ENCODE results near the gene HCLS1.
"Not testable (repeated sequence)": the region's sequence is repeated elsewhere in the genome, so short reads cannot be mapped to it uniquely, and the experiment has no call there.

The HCLS1 gene, protein sequence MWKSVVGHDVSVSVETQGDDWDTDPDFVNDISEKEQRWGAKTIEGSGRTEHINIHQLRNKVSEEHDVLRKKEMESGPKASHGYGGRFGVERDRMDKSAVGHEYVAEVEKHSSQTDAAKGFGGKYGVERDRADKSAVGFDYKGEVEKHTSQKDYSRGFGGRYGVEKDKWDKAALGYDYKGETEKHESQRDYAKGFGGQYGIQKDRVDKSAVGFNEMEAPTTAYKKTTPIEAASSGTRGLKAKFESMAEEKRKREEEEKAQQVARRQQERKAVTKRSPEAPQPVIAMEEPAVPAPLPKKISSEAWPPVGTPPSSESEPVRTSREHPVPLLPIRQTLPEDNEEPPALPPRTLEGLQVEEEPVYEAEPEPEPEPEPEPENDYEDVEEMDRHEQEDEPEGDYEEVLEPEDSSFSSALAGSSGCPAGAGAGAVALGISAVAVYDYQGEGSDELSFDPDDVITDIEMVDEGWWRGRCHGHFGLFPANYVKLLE

DNA sequence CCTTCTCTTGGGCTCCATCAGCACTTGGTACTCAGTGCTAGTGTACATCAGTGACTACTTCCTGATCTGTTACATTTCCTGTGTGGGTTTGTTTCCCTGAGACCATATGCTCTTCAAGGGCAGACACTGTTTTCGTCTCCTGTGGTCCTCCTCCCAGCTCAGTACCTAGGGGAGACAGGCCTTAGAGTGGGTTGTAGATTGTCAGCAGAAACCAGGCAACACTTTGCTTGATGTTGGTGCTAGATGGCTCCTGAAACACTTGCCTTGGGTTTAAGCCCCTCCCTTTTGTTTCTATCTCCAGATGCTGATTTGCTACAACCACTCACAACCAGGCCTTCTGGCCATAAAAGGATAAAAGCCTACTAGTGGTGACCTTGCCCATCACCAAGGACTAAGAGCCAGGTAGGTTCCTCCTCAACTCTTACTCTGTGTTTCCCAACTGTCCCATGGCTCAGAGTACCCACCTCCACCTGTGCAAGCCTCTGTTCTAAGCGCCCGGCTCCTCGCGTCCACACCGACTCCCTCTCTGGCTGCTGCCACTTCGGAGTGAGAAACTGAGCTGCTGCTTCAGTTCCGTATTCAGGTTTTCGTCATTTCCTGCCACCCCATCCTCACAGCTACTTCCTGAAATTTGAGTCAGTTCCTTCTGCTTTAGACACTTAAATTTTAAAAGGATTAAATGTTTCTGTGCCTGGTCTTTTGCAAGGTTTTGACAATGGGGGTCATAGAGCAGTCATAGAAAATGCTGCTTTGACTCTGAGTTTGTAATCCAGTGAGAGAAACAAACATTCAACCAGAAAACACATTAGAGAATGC is at the start of gene HCLS1:
HCLS1 (minus strand) TSS at position 548 of the 816 bp plus-strand sequence. CDS start 2,556 bp downstream, outside the sequence.
- in situ Hi-C loops (cut with MboI; ENCODE audit: low sequenced_read_pairs), result no loop called here

GRCh38 chr3:121710347-121710746 is 49.6 kb upstream of the HCLS1 start:
- in situ Hi-C loops (cut with MboI; ENCODE audit: low sequenced_read_pairs), result no loop called here

DNA sequence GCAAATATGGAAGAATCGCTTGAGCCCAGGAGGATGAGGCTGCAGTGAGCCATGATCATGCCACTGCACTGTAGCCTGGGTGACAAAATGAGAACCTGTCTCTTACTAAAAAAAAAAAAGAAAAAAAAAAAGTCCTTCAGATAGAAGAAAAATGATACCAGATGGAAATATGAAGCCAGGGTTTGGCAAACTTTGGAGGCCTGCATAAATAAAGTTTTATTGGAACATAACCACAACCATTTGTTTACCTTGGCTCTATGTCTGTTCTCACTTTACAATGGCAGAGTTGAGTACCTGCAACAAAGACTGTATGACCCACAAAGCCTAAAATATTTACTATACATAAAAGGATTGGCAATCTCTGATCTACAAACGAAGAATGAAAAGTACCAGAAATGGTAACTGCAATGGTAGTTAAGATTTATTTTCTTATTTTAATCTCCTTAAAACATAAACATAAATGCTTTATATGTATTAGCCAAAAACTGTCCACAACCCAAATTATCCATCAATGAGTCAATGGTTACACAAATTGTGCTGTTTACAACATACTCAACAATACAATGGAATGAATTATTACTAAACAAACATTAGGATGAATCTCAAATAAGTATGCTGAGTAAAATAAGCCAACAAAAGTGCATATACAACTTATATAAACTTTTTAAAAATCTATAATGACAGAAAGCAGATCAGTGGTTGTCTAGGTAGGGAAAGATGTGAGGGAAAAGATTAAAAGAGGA is 47.0 kb upstream of the HCLS1 start:
- in situ Hi-C loops (cut with MboI; ENCODE audit: low sequenced_read_pairs), result no loop called here

DNA sequence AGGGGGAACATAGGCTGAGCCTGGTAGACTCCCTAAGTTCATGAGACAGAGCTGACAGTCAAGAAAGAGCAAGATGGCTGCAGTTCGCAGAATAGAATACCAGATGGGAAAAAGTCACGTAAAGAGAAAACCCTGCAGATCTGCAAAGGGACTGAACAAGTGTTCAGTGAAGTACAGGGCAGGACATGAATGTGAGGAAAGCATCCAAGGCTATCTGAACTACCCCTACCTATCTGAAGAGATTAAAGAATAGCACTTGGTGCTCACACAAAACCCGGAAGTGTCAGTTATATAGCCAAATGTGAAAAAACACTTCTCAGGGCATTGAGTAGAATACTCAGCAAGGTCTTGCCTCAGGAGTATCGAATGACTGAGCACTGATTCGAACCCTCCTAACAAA is 44.8 kb upstream of the HCLS1 start:
- in situ Hi-C loops (cut with MboI; ENCODE audit: low sequenced_read_pairs), result no loop called here

DNA sequence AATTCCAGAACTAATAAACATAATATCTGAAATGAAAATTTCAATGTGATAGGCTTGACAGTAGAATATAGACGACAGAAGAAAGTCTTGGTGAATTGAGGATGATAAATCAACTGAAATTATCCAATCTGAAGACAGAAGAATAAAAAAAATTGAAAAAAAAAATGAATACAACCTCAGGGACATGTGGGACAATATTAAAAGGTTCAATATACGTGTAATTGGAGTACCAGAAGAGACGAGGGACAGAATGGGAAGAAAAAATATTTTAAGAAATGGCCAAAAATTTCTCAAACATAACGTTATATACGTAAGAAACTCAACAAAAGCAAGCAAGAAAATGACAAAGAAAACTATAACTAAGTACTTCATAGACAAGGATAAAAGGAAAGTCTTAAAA is 43.3 kb upstream of the HCLS1 start:
- in situ Hi-C loops (cut with MboI; ENCODE audit: low sequenced_read_pairs), result no loop called here

GRCh38 chr3:121698901-121699300 is 38.2 kb upstream of the HCLS1 start:
- in situ Hi-C loops (cut with MboI; ENCODE audit: low sequenced_read_pairs), result no loop called here

GRCh38 chr3:121698476-121698875 is 37.8 kb upstream of the HCLS1 start:
- in situ Hi-C loops (cut with MboI; ENCODE audit: low sequenced_read_pairs), result no loop called here

DNA sequence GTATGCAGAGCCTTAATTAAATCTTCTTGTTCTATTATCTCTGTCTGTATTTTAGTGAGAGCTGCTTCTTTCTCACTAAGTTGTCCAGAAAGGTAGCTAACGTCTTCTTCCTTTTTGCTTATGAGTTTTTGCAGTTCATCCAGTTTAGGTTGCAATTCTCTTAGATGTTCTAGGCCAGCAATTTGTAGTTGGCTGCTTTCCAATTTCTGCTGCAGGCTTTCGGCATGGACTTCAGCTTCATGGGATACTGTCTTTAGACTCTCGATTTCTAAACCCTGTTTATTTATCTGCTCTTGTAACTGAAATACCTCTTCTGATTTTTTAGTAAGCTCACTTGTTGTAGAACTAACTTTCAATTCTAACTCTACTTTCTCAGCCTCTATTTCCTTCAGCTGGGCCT is 35.5 kb upstream of the HCLS1 start:
- in situ Hi-C loops (cut with MboI; ENCODE audit: low sequenced_read_pairs), result no loop called here

GRCh38 chr3:121692010-121692699 is 31.5 kb upstream of the HCLS1 start:
- in situ Hi-C loops (cut with MboI; ENCODE audit: low sequenced_read_pairs), result no loop called here

GRCh38 chr3:121690777-121691405 is 30.2 kb upstream of the HCLS1 start:
- in situ Hi-C loops (cut with MboI; ENCODE audit: low sequenced_read_pairs), result no loop called here

DNA sequence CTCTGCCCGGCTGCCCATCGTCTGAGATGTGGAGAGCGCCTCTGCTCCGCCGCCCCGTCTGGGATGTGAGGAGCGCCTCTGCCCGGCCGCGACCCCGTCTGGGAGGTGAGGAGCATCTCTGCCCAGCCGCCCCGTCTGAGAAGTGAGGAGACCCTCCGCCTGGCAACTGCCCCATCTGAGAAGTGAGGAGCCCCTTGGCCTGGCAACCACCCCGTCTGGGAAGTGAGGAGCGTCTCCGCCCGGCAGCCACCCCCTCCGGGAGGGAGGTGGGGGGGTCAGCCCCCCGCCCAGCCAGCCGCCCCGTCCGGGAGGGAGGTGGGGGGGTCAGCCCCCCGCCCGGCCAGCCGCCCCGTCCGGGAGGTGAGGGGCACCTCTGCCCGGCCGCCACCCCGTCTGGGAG is 28.0 kb upstream of the HCLS1 start:
- in situ Hi-C loops (cut with MboI; ENCODE audit: low sequenced_read_pairs), result not testable (repeated sequence)

- in situ Hi-C loops (cut with MboI; ENCODE audit: low sequenced_read_pairs), result no loop called here
These were observed 21.1 kb upstream of the HCLS1 start for GRCh38 chr3:121681792-121682191.

DNA sequence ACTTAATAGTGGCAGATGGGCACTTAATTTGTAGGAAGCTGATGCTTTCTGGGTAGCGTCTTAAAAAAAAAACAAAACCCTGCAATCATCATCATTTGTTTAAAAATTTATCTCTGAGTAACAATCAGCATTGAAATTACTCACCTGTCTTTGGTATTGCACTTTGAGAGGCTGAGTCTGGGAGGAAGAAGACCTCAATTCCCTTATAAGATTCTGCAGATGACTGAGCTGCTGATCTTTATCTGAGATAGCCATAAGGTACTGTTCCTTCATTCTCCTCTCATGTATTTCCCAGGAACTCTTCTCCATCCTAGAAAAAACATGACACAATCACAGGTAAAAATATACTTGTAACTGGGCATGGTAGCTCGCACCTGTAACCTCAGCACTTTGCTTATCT is 16.4 kb upstream of the HCLS1 start:
- in situ Hi-C loops (cut with MboI; ENCODE audit: low sequenced_read_pairs), result no loop called here

- in situ Hi-C loops (cut with MboI; ENCODE audit: low sequenced_read_pairs), result no loop called here
These were observed 10.0 kb upstream of the HCLS1 start for GRCh38 chr3:121670676-121671075.

- in situ Hi-C loops (cut with MboI; ENCODE audit: low sequenced_read_pairs), result no loop called here
These were observed 6.6 kb upstream of the HCLS1 start for GRCh38 chr3:121667333-121667732.

DNA sequence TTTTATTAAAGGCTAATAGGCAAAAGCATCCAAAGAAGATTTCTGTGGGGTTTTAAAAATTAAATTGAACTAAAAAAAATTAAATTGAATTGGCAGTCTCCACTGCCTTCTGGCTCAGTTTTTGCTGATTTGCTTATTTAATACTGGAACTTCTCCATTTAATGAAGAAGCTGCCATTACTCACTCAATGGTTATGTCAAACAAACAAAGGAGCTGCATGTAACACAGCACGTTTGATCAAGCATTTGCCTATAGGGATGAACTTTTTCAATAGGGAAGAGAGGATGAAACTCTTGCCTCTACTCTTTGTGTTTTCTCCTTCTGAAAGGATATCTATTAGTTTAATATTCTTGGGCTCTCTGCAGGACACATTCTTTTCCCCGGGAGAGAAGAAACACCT is 4.8 kb upstream of the HCLS1 start:
- in situ Hi-C loops (cut with MboI; ENCODE audit: low sequenced_read_pairs), result no loop called here

DNA sequence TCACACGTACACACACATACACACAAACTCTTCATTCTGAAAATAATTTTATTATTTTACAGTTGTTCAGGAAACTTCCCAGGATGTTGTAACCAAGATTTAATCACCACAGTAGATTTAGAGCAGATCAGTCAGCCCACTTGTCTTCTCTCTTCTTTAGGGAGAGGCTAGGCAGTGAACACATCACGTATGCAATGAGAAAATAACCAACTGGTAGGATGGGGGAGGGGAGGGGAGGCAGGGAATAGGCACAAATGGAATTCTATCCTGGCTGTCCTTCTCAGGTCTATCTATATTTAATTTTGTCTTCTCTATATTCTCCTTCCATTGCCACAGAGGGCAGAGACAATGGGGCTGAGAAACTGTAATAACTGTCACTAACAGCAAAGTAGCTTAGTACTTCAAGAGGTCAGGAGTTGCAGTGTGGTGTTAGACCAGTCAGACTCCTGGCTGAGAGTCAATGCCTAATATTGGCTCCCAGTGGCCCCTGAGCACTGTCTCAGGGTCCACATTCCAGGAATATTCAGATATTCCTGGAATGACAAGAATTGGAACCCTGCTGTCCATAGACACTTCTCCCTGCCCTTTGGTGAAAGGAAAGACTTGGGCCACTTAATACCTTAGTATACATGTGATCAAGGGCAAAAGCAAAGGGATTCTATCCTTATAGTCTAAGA is 2.6 kb upstream of the HCLS1 start:
- in situ Hi-C loops (cut with MboI; ENCODE audit: low sequenced_read_pairs), result no loop called here

- in situ Hi-C loops (cut with MboI; ENCODE audit: low sequenced_read_pairs), result no loop called here
These were observed 2.0 kb upstream of the HCLS1 start for GRCh38 chr3:121662742-121663141.

GRCh38 chr3:121661376-121661775 is 673 bp upstream of the HCLS1 start:
- in situ Hi-C loops (cut with MboI; ENCODE audit: low sequenced_read_pairs), result no loop called here

GRCh38 chr3:121659586-121659985 is 1.1 kb downstream of the HCLS1 start:
- in situ Hi-C loops (cut with MboI; ENCODE audit: low sequenced_read_pairs), result no loop called here

All from hTERT RPE-1 (cell line).